ENCODE results near the gene STAC3.

DNA sequence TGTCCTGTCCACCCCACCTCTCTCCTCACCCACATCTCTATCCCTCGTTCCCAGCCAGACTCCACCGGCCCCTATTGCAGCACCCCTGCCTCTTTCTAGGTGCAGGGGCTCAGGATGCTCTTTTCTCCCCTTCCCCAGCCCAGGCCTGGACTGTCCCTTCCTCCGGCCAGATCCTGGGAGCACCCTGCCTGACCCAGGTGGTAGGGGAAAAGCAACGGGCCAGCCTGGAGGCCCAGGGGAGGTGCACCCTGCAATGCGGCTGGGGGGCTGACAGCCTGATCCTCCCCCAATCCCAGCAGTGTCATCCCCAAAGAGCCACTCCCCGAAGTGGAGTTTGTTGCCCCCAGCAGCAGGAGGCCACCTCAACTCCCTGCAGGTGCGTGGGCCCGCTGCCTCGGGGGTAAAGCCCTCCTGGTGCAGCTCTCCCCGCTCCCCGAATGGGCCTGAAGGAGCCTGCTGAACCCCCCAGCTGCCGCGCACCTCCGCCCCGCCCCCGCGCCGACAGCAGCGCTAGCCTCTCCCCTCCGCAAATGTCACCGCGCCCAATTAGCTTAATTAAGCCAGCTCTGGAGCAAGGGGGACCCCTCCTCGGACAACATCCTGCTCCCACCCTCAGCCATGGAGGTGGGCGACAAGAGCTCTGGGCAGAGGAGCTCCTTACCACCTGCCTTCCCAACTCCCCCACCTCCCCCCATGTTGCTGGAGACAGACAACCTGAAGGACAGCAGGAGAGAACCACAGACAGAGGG, 29.6 kb downstream of the STAC3 start:
- TF ChIP-seq, protein P1, sequence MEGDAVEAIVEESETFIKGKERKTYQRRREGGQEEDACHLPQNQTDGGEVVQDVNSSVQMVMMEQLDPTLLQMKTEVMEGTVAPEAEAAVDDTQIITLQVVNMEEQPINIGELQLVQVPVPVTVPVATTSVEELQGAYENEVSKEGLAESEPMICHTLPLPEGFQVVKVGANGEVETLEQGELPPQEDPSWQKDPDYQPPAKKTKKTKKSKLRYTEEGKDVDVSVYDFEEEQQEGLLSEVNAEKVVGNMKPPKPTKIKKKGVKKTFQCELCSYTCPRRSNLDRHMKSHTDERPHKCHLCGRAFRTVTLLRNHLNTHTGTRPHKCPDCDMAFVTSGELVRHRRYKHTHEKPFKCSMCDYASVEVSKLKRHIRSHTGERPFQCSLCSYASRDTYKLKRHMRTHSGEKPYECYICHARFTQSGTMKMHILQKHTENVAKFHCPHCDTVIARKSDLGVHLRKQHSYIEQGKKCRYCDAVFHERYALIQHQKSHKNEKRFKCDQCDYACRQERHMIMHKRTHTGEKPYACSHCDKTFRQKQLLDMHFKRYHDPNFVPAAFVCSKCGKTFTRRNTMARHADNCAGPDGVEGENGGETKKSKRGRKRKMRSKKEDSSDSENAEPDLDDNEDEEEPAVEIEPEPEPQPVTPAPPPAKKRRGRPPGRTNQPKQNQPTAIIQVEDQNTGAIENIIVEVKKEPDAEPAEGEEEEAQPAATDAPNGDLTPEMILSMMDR (IDR thresholded peaks at IDR 0.05), result no peak
- TF ChIP-seq POLR2A (IDR thresholded peaks at IDR 0.05), result no peak

Measured in heart left ventricle (tissue), 13 donors.